Gastrocnemius medialis (tissue), 4 donors: Measurements from ENCODE around the gene SAP25.

ENCODE experiments used
- CTCF ChIP-seq, 5 experiments: fragments of 450-650 bp in 3 of 5; fragments of 200-600 bp in 2 of 5; sonication (generic) in 2 of 5; IDR thresholded peaks in 4 of 5; conservative IDR thresholded peaks in 1 of 5; 1 replicate in 4 of 5; 2 replicates in 1 of 5; pipeline ENCODE4 v1.5.1; 2016 to 2019; ENCODE audit warnings: antibody characterized with exemption in 5 of 5, mild to moderate bottlenecking in 3 of 5, moderate library complexity in 3 of 5
- POLR2A ChIP-seq, 2 donors: fragments of 450-650 bp; IDR thresholded peaks; one replicate each; pipeline ENCODE4 v1.6.1; 2017; ENCODE audit warnings: antibody characterized with exemption in 2 of 2, mild to moderate bottlenecking in 2 of 2, moderate library complexity in 2 of 2

DNA sequence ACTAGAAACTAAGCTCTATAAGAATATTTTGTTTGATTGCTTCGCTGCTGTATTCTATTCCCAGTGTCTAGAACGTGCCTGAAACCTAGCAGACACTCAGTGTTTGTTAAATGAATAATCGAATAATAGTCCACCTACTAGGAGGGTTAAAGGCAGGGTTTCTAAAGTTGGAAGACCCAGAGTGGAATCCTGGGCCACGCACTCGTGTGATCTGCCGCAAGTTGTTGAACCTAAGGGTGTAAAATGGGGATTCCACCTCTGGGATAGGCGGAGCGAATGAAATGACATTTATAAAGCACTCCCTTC lies 35.4 kb downstream of the SAP25 start:
- TF ChIP-seq POLR2A (IDR thresholded peaks at IDR 0.05) = no peak
- TF ChIP-seq CTCF (IDR thresholded peaks at IDR 0.05 in 4 of 5, conservative IDR thresholded peaks at IDR 0.05 in 1 of 5) = no peak
